Trophoblast cell (in vitro differentiated cells and primary cell): ENCODE measurements around the gene KRTAP5-2.

ENCODE experiments used
- DNase-seq, 2 donors: peaks; one replicate each; pipeline ENCODE4 v3.0.0-alpha.2; 2016
- H2AFZ ChIP-seq: 2 replicates; pipeline ENCODE4 v1.6.1; 2013; ENCODE audit warnings: low read length, moderate library complexity, mild to moderate bottlenecking; ENCODE audit not compliant: insufficient read depth, poor library complexity
- H2AK5ac ChIP-seq: 2 replicates; pipeline ENCODE4 v1.6.1; 2013; ENCODE audit warnings: mild to moderate bottlenecking, low read length
- H2BK120ac ChIP-seq: 2 replicates; pipeline ENCODE4 v1.6.1; 2013; ENCODE audit warnings: low read length, mild to moderate bottlenecking, moderate library complexity; ENCODE audit not compliant: insufficient read depth, poor library complexity
- H2BK12ac ChIP-seq: 2 replicates; pipeline ENCODE4 v1.6.1; 2013; ENCODE audit warnings: mild to moderate bottlenecking, low read length, moderate library complexity
- H2BK5ac ChIP-seq: 2 replicates; pipeline ENCODE4 v1.6.1; 2013; ENCODE audit warnings: low read length, low read depth, moderate library complexity, mild to moderate bottlenecking; ENCODE audit not compliant: poor library complexity
- H3K14ac ChIP-seq: 2 replicates; pipeline ENCODE4 v1.6.1; 2013; ENCODE audit warnings: mild to moderate bottlenecking, low read length
- H3K18ac ChIP-seq: 2 replicates; pipeline ENCODE4 v1.6.1; 2013; ENCODE audit warnings: mild to moderate bottlenecking, low read length
- H3K23ac ChIP-seq: 2 replicates; pipeline ENCODE4 v1.6.1; 2013; ENCODE audit warnings: low read length
- H3K27ac ChIP-seq: 2 replicates; pipeline ENCODE4 v1.5.1; 2013; ENCODE audit warnings: low read depth, mild to moderate bottlenecking, inconsistent platforms, low read length, moderate library complexity
- H3K27me3 ChIP-seq: 2 replicates; pipeline ENCODE4 v1.6.1; 2013; ENCODE audit warnings: inconsistent platforms, mild to moderate bottlenecking, low read length, moderate library complexity; ENCODE audit not compliant: insufficient read depth
- H3K36me3 ChIP-seq, 2 experiments: 1 replicate in 1 of 2; 2 replicates in 1 of 2; pipeline ENCODE4 v1.6.1; 2013; ENCODE audit warnings: low read length in 2 of 2, mild to moderate bottlenecking in 2 of 2, moderate library complexity in 1 of 2; ENCODE audit not compliant: insufficient read depth in 2 of 2, control insufficient read depth in 1 of 2
- H3K4ac ChIP-seq: 2 replicates; pipeline ENCODE4 v1.6.1; 2013; ENCODE audit warnings: low read depth, mild to moderate bottlenecking, low read length, moderate library complexity
- H3K4me1 ChIP-seq, 2 experiments: 1 replicate in 1 of 2; 2 replicates in 1 of 2; pipeline ENCODE4 v1.6.1; 2013; ENCODE audit warnings: low read length in 2 of 2, mild to moderate bottlenecking in 2 of 2, moderate library complexity in 1 of 2; ENCODE audit not compliant: insufficient read depth in 2 of 2, control insufficient read depth in 1 of 2
- H3K4me2 ChIP-seq: 2 replicates; pipeline ENCODE4 v1.6.1; 2013; ENCODE audit warnings: inconsistent platforms, mild to moderate bottlenecking, low read length, moderate library complexity
- H3K4me3 ChIP-seq: 2 replicates; pipeline ENCODE4 v1.5.1; 2013; ENCODE audit warnings: mild to moderate bottlenecking, low read depth, low read length, inconsistent platforms
- H3K79me1 ChIP-seq: one replicate; pipeline ENCODE4 v1.6.1; 2013; ENCODE audit warnings: low read length
- H3K79me2 ChIP-seq: 2 replicates; pipeline ENCODE4 v1.6.1; 2013; ENCODE audit warnings: low read length, mild to moderate bottlenecking; ENCODE audit not compliant: control insufficient read depth, insufficient read depth, poor library complexity
- H3K9ac ChIP-seq: 2 replicates; pipeline ENCODE4 v1.6.1; 2013; ENCODE audit warnings: mild to moderate bottlenecking, low read length
- H3K9me3 ChIP-seq: 2 replicates; pipeline ENCODE4 v1.6.1; 2013; ENCODE audit warnings: low read depth, mild to moderate bottlenecking, control low read depth, inconsistent platforms, low read length; ENCODE audit not compliant: insufficient read depth
- H4K12ac ChIP-seq: 2 replicates; pipeline ENCODE4 v1.6.1; 2013; ENCODE audit warnings: low read depth, mild to moderate bottlenecking, low read length, moderate library complexity
- H4K8ac ChIP-seq: 2 replicates; pipeline ENCODE4 v1.6.1; 2013; ENCODE audit warnings: low read depth, mild to moderate bottlenecking, low read length, moderate library complexity
- H4K91ac ChIP-seq: one replicate; pipeline ENCODE4 v1.6.1; 2013; ENCODE audit warnings: low read depth, mild to moderate bottlenecking, low read length, moderate library complexity
- WGBS: extraction: QIAGEN DNeasy Blood & Tissue Kit; methylation state at CpG from one replicate; pipeline ENCODE4 v1.1.7; 2013; ENCODE audit warnings: missing lambda C conversion rate; ENCODE audit not compliant: insufficient read length, insufficient coverage; ENCODE audit errors: extremely low coverage; 5-methylcytosine and 5-hydroxymethylcytosine counted together

KRTAP5-2 gene

GRCh38 chr11:1549338-1550330, 48.5 kb downstream of the KRTAP5-2 start:
- H3K4me1 ChIP-seq = peaks cover 9 to 14% of the 10 kb centered on the region in 2 experiments
- DNase-seq = no peak
- no peak overlapping the region for H3K27ac ChIP-seq
- no peaks in the 10 kb centered on the region for H3K36me3 ChIP-seq
- H3K27me3 ChIP-seq = peaks cover 40% of the 10 kb centered on the region
- no peak overlapping the region for H4K12ac ChIP-seq
- H3K4me3 ChIP-seq = no peak overlapping the region
- H2AK5ac ChIP-seq = no peak overlapping the region
- H4K91ac ChIP-seq = no peak overlapping the region
- no peaks in the 10 kb centered on the region for H3K79me2 ChIP-seq
- peaks cover 10% of the 10 kb centered on the region for H3K9me3 ChIP-seq
- H3K4me2 ChIP-seq = no peak overlapping the region
- no peak overlapping the region for H2BK120ac ChIP-seq
- H3K18ac ChIP-seq = no peak overlapping the region
- no peak overlapping the region for H3K23ac ChIP-seq
- H3K4ac ChIP-seq = no peak overlapping the region
- H4K8ac ChIP-seq = no peak overlapping the region
- no peak overlapping the region for H2BK5ac ChIP-seq
- no CpG with 5 or more reads among the region's 13 CpGs for whole genome bisulfite sequencing
- no peak overlapping the region for H3K14ac ChIP-seq
- H2BK12ac ChIP-seq = no peak overlapping the region
- H3K9ac ChIP-seq = no peak overlapping the region
- H3K79me1 ChIP-seq = no peaks in the 10 kb centered on the region
- no peak overlapping the region for H2AFZ ChIP-seq

- Histone ChIP-seq H3K4me3 (no peak overlapping the region), H3K79me2 (no peaks in the 10 kb centered on the region), H3K4me1 (peaks cover 6 to 12% of the 10 kb centered on the region in 2 experiments), H3K27me3 (peaks cover 41% of the 10 kb centered on the region), H3K14ac (no peak overlapping the region), H4K8ac (no peak overlapping the region), H3K23ac (no peak overlapping the region), H2AFZ (no peak overlapping the region), H3K4ac (no peak overlapping the region), H3K9ac (no peak overlapping the region), H3K27ac (no peak overlapping the region), H3K79me1 (no peaks in the 10 kb centered on the region), H2BK12ac (no peak overlapping the region), H2BK120ac (no peak overlapping the region), H3K18ac (no peak overlapping the region), H2AK5ac (no peak overlapping the region), H3K9me3 (peaks cover 10% of the 10 kb centered on the region), H4K12ac (no peak overlapping the region), H3K4me2 (peak overlapping the region; percentile 23), H2BK5ac (no peak overlapping the region), H4K91ac (no peak overlapping the region), H3K36me3 (no peaks in the 10 kb centered on the region)
- DNase-seq = peak in 1 of 2 donors; percentile 36
- no CpG with 5 or more reads among the region's 34 CpGs for WGBS
These were observed 49.6 kb downstream of the KRTAP5-2 start for GRCh38 chr11:1548221-1549070.

- Histone ChIP-seq H2BK12ac (no peak overlapping the region), H3K23ac (no peak overlapping the region), H3K9ac (no peak overlapping the region), H2AK5ac (no peak overlapping the region), H3K4me2 (no peak overlapping the region), H2BK5ac (no peak overlapping the region), H3K14ac (no peak overlapping the region), H3K79me1 (no peaks in the 10 kb centered on the region), H3K4me1 (peaks cover 6 to 12% of the 10 kb centered on the region in 2 experiments), H2AFZ (no peak overlapping the region), H4K12ac (no peak overlapping the region), H3K27me3 (peaks cover 41% of the 10 kb centered on the region), H3K79me2 (no peaks in the 10 kb centered on the region), H3K4me3 (no peak overlapping the region), H3K18ac (no peak overlapping the region), H4K8ac (no peak overlapping the region), H4K91ac (no peak overlapping the region), H3K4ac (no peak overlapping the region), H3K27ac (no peak overlapping the region), H2BK120ac (no peak overlapping the region), H3K36me3 (no peaks in the 10 kb centered on the region), H3K9me3 (peaks cover 10% of the 10 kb centered on the region)
- no CpG with 5 or more reads among the region's 33 CpGs for WGBS
- no peak for DNase-seq
These were observed 50.5 kb downstream of the KRTAP5-2 start for GRCh38 chr11:1547467-1548098.
